WTC11 (cell line): ENCODE results near the gene PRDM15. TPM values are rescaled to one million over a fixed set of nuclear protein-coding genes. Genes with fewer than 3 reads are reported as not detected.

Experiments
- ATAC-seq: fragments of 200-7000 bp; cut with Tn5 transposase; 2 replicates; pipeline ENCODE4 v1.10.0; 2021; ENCODE audit warnings: mild to moderate bottlenecking, moderate library complexity
- CTCF ChIA-PET: fragments of 300-600 bp; sonication (Branson Sonifier 250); formaldehyde crosslinking; loops from one replicate; lab custom pipeline; 2021; ENCODE audit warnings: antibody characterized with exemption; lab: Charles Lee
- POLR2A ChIA-PET: fragments of 350-600 bp; sonication (Branson Sonifier 250); formaldehyde crosslinking; loops from one replicate; lab custom pipeline; 2021; ENCODE audit warnings: antibody characterized with exemption; lab: Charles Lee
- DNase-seq: peaks from one replicate; pipeline ENCODE4 v3.0.0; 2021; ENCODE audit warnings: low spot score
- H3K27ac Mint-ChIP-seq: 2 replicates; pipeline ENCODE4 v1.8.0; 2021; ENCODE audit warnings: mixed read lengths
- H3K27me3 Mint-ChIP-seq: 2 replicates; pipeline ENCODE4 v1.8.0; 2021; ENCODE audit warnings: low read depth, mild to moderate bottlenecking, moderate library complexity, mixed read lengths
- H3K36me3 Mint-ChIP-seq: 2 replicates; pipeline ENCODE4 v1.8.0; 2021; ENCODE audit warnings: mixed read lengths
- H3K4me1 Mint-ChIP-seq: 2 replicates; pipeline ENCODE4 v1.8.0; 2022; ENCODE audit warnings: mixed read lengths
- H3K4me3 Mint-ChIP-seq: 2 replicates; pipeline ENCODE4 v1.8.0; 2021; ENCODE audit warnings: mild to moderate bottlenecking, moderate library complexity, mixed read lengths
- H3K9me3 Mint-ChIP-seq: 2 replicates; pipeline ENCODE4 v1.8.0; 2021; ENCODE audit warnings: mixed read lengths
- ATF1 ChIP-seq: sonication (generic); formaldehyde crosslinking; IDR thresholded peaks from 2 replicates; pipeline ENCODE4 v1.8.1; 2023; ENCODE audit warnings: mild to moderate bottlenecking, moderate library complexity, missing genetic modification reagents
- CBFB ChIP-seq: sonication (generic); formaldehyde crosslinking; IDR thresholded peaks from 2 replicates; pipeline ENCODE4 v1.8.1; 2022; ENCODE audit warnings: mild to moderate bottlenecking, low read depth, missing genetic modification reagents
- ELF4 ChIP-seq: sonication (generic); formaldehyde crosslinking; IDR thresholded peaks from 2 replicates; pipeline ENCODE4 v1.8.1; 2022; ENCODE audit warnings: low read depth, mild to moderate bottlenecking, moderate library complexity, missing genetic modification reagents
- EMX1 ChIP-seq: fragments of 250-450 bp; sonication (Bioruptor Pico); IDR thresholded peaks from 2 replicates; pipeline ENCODE4 v1.8.0; 2021; ENCODE audit warnings: mild to moderate bottlenecking
- GABPB1 ChIP-seq: sonication (generic); formaldehyde crosslinking; IDR thresholded peaks from 2 replicates; pipeline ENCODE4 v1.8.1; 2023; ENCODE audit warnings: mild to moderate bottlenecking, missing genetic modification reagents
- IRF2 ChIP-seq: sonication (generic); formaldehyde crosslinking; IDR thresholded peaks from 2 replicates; pipeline ENCODE4 v1.8.0; 2022; ENCODE audit warnings: low read depth, missing genetic modification reagents, borderline replicate concordance
- JAZF1 ChIP-seq: fragments of 250-450 bp; sonication (Bioruptor Pico); IDR thresholded peaks from 2 replicates; pipeline ENCODE4 v1.9.0; 2021; ENCODE audit warnings: moderate library complexity, mild to moderate bottlenecking, inconsistent platforms
- NFE2L1 ChIP-seq: sonication (generic); formaldehyde crosslinking; IDR thresholded peaks from 2 replicates; pipeline ENCODE4 v1.8.1; 2023; ENCODE audit warnings: missing genetic modification reagents
- NR1H2 ChIP-seq: sonication (generic); formaldehyde crosslinking; IDR thresholded peaks from 2 replicates; pipeline ENCODE4 v1.9.0; 2021; ENCODE audit warnings: mild to moderate bottlenecking, moderate library complexity, missing genetic modification reagents
- SOX15 ChIP-seq: fragments of 250-450 bp; sonication (Bioruptor Pico); IDR thresholded peaks from 2 replicates; pipeline ENCODE4 v1.9.0; 2021; ENCODE audit warnings: mild to moderate bottlenecking
- TEAD4 ChIP-seq: sonication (generic); formaldehyde crosslinking; IDR thresholded peaks from 2 replicates; pipeline ENCODE4 v1.8.0; 2022; ENCODE audit warnings: mild to moderate bottlenecking, missing genetic modification reagents
- ZNF121 ChIP-seq: sonication (generic); formaldehyde crosslinking; IDR thresholded peaks from 2 replicates; pipeline ENCODE4 v1.8.0; 2023; ENCODE audit warnings: missing genetic modification reagents
- total RNA-seq: library from RNA; stranded (reverse); gene quantifications from 3 replicates; pipeline ENCODE4 v1.2.3, GENCODE V29; 2021
- TF ChIP-seq, protein P1 (sequence below): sonication (generic); formaldehyde crosslinking; IDR thresholded peaks from 2 replicates; pipeline ENCODE4 v1.8.1; 2023; ENCODE audit warnings: mild to moderate bottlenecking, missing genetic modification reagents, borderline replicate concordance
- TF ChIP-seq, protein P2 (sequence below): sonication (generic); formaldehyde crosslinking; IDR thresholded peaks from 2 replicates; pipeline ENCODE4 v1.8.1; 2023; ENCODE audit warnings: mild to moderate bottlenecking, missing genetic modification reagents, moderate library complexity
- TF ChIP-seq, protein P3 (sequence below): sonication (generic); formaldehyde crosslinking; IDR thresholded peaks from 2 replicates; pipeline ENCODE4 v1.8.1; 2022; ENCODE audit warnings: mild to moderate bottlenecking, moderate library complexity, missing genetic modification reagents
- TF ChIP-seq, protein P4 (sequence below): sonication (generic); formaldehyde crosslinking; IDR thresholded peaks from 2 replicates; pipeline ENCODE4 v1.8.0; 2022; ENCODE audit warnings: mild to moderate bottlenecking, missing genetic modification reagents
- TF ChIP-seq, protein P5 (sequence below): fragments of 250-450 bp; sonication (Bioruptor Pico); IDR thresholded peaks from 2 replicates; pipeline ENCODE4 v1.9.0; 2021; ENCODE audit warnings: mild to moderate bottlenecking
- TF ChIP-seq, protein P6 (sequence below): fragments of 250-450 bp; sonication (Bioruptor Pico); IDR thresholded peaks from 2 replicates; pipeline ENCODE4 v1.9.0; 2021; ENCODE audit warnings: mild to moderate bottlenecking

Gene PRDM15
- total RNA-seq, 1 experiment from 2014 or later: 12.9 TPM

DNA sequence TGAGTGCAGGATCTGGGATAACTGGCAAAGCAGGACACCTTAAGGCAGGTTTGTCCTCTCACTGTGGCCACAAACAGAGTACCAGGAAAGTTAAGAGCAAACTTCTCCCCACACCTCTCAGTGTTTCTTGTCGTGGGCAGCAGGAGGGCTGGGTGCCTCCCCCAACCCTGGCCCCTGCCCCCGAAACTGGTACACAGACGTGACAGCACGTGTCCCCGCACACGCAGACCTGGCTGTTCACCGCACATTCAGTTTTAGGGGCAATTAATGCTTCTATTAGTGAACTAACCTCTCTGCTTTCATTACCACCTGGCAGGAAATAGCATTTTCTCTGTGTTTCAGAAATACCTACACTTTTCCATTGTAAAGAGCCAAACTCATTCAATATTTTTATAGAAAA is 79.4 kb downstream of the PRDM15 start (continued):
- TF ChIP-seq, protein P1, sequence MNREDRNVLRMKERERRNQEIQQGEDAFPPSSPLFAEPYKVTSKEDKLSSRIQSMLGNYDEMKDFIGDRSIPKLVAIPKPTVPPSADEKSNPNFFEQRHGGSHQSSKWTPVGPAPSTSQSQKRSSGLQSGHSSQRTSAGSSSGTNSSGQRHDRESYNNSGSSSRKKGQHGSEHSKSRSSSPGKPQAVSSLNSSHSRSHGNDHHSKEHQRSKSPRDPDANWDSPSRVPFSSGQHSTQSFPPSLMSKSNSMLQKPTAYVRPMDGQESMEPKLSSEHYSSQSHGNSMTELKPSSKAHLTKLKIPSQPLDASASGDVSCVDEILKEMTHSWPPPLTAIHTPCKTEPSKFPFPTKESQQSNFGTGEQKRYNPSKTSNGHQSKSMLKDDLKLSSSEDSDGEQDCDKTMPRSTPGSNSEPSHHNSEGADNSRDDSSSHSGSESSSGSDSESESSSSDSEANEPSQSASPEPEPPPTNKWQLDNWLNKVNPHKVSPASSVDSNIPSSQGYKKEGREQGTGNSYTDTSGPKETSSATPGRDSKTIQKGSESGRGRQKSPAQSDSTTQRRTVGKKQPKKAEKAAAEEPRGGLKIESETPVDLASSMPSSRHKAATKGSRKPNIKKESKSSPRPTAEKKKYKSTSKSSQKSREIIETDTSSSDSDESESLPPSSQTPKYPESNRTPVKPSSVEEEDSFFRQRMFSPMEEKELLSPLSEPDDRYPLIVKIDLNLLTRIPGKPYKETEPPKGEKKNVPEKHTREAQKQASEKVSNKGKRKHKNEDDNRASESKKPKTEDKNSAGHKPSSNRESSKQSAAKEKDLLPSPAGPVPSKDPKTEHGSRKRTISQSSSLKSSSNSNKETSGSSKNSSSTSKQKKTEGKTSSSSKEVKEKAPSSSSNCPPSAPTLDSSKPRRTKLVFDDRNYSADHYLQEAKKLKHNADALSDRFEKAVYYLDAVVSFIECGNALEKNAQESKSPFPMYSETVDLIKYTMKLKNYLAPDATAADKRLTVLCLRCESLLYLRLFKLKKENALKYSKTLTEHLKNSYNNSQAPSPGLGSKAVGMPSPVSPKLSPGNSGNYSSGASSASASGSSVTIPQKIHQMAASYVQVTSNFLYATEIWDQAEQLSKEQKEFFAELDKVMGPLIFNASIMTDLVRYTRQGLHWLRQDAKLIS (CRISPR knock-in tag): no peak
- no peak for TF ChIP-seq ZNF121

DNA sequence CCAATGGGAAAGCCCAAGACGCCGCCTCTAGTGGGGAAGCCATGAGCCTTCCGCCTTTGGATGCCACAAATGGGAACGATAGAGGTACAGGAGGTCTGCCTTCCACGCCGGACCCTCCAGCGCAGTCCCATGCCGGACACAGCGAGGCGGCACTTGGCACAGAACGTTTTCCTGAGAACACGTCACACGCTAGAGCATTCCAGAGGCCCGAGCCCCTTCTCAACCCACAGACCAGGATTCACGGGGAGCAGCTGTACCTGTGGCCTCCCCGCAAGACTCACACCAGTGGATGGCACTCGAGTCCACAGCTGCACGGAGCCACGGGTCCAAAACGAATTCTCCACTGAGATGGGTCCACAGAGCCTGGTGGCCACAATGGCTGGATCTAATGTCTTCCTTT is 80.8 kb downstream of the PRDM15 start:
- Mint-ChIP-seq H3K27ac (no peak overlapping the region), H3K27me3 (no peaks in the 10 kb centered on the region), H3K4me3 (no peak overlapping the region), H3K9me3 (peaks cover 10% of the 10 kb centered on the region), H3K4me1 (peaks cover 14% of the 10 kb centered on the region), H3K36me3 (peaks cover 18% of the 10 kb centered on the region)
- CTCF ChIA-PET: no interaction called here
- TF ChIP-seq ELF4 (CRISPR knock-in tag) (no peak), TEAD4 (CRISPR knock-in tag) (no peak), EMX1 (CRISPR knock-in tag) (no peak), NFE2L1 (CRISPR knock-in tag) (no peak), CBFB (CRISPR knock-in tag) (no peak), JAZF1 (CRISPR knock-in tag) (no peak), SOX15 (CRISPR knock-in tag) (no peak), ZNF121 (no peak)
- TF ChIP-seq, protein P2, sequence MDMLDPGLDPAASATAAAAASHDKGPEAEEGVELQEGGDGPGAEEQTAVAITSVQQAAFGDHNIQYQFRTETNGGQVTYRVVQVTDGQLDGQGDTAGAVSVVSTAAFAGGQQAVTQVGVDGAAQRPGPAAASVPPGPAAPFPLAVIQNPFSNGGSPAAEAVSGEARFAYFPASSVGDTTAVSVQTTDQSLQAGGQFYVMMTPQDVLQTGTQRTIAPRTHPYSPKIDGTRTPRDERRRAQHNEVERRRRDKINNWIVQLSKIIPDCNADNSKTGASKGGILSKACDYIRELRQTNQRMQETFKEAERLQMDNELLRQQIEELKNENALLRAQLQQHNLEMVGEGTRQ (CRISPR knock-in tag): no peak
- TF ChIP-seq, protein P3, sequence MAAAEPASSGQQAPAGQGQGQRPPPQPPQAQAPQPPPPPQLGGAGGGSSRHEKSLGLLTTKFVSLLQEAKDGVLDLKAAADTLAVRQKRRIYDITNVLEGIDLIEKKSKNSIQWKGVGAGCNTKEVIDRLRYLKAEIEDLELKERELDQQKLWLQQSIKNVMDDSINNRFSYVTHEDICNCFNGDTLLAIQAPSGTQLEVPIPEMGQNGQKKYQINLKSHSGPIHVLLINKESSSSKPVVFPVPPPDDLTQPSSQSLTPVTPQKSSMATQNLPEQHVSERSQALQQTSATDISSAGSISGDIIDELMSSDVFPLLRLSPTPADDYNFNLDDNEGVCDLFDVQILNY: no peak
- TF ChIP-seq, protein P4, sequence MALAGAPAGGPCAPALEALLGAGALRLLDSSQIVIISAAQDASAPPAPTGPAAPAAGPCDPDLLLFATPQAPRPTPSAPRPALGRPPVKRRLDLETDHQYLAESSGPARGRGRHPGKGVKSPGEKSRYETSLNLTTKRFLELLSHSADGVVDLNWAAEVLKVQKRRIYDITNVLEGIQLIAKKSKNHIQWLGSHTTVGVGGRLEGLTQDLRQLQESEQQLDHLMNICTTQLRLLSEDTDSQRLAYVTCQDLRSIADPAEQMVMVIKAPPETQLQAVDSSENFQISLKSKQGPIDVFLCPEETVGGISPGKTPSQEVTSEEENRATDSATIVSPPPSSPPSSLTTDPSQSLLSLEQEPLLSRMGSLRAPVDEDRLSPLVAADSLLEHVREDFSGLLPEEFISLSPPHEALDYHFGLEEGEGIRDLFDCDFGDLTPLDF (CRISPR knock-in tag): no peak
- POLR2A ChIA-PET: interaction anchor here (0.6 kb wide), 1 partner anchor 208 kb away, joined by 3 read pairs; no protein-coding TSS in a partner anchor
- ATAC-seq: no peak
- DNase-seq: no peak

DNA sequence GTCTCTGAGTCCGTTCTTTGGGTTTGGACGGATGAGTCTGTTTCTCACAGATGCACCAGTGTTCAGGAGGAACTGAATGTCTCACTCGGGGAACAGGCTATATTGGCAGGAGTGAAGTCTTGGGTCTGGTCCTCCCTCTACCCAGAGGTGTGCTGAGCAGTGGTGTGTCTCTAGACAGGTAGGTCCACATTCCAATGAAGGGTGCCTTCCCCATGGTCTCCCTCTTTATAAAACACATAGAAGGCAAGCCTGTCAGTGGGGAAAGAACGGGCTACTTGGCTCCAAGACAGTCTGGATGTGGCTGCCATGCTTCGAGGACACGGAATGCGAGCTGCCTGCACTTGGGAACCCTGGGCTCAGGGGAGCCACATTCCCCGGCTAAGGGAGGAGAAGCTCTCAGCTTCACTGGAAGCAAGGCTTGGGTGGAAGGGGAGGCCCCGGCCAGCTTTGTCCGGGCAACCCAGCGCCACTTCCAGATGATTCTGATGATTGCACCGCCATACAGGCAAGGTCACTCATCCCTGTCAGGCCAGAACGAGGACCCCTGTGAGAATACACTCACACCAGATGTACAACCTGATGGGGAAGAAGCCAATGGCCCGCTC is 82.6 kb downstream of the PRDM15 start:
- CTCF ChIA-PET: interaction anchor here (2.7 to 3.1 kb wide), 2 partner anchors 20 to 184 kb away, joined by 9 to 17 read pairs; no protein-coding TSS in a partner anchor
- peaks cover 8% of the 10 kb centered on the region; the same call in 1 of the 2 replicates for H3K27me3 Mint-ChIP-seq
- H3K4me1 Mint-ChIP-seq: peaks cover 14% of the 10 kb centered on the region
- ATAC-seq (no peak), DNase-seq (no peak)
- H3K9me3 Mint-ChIP-seq: peaks cover 26% of the 10 kb centered on the region
- H3K27ac Mint-ChIP-seq: no peak overlapping the region
- POLR2A ChIA-PET: no interaction called here
- no peak overlapping the region for H3K4me3 Mint-ChIP-seq
- no peak for TF ChIP-seq SOX15 (CRISPR knock-in tag)
- TF ChIP-seq, all 79 proteins: peak for 0
- H3K36me3 Mint-ChIP-seq: peaks cover 29% of the 10 kb centered on the region

DNA sequence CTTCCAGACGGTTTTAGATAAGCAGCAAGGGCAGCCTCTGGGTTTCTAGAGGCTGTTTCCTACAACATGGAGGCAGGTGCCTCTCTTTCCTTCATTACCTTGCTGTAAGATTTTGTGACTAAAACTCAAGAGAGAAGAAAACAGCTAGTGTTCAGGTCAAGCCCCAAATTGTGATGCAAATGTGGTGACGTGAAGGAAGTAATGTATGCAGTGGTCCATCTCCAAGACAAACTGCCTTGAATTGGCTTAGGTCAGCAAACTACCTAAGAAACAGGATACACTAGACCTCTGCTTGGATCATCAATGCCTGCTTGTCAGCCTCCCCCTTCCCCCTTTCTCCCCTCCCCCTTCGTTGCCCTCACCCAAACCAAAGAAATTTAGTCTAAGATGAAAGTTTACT is 83.4 kb downstream of the PRDM15 start:
- H3K27me3 Mint-ChIP-seq: peaks cover 8% of the 10 kb centered on the region
- ChIA-PET POLR2A (no interaction called here), CTCF (interaction anchor here (0.6 to 3.1 kb wide), 3 partner anchors 21 to 183 kb away, joined by 3 to 17 read pairs (median 9); no protein-coding TSS in a partner anchor)
- H3K4me3 Mint-ChIP-seq: no peak overlapping the region
- H3K9me3 Mint-ChIP-seq: peaks cover 31% of the 10 kb centered on the region
- no peak for DNase-seq
- H3K36me3 Mint-ChIP-seq: peaks cover 26% of the 10 kb centered on the region
- peak; percentile 28; the same call in 1 of the 2 replicates for ATAC-seq
- peaks cover 14% of the 10 kb centered on the region for H3K4me1 Mint-ChIP-seq
- H3K27ac Mint-ChIP-seq: no peak overlapping the region
- no peak for TF ChIP-seq TEAD4 (CRISPR knock-in tag)
- no peak for TF ChIP-seq IRF2 (CRISPR knock-in tag)
- TF ChIP-seq, protein P5, sequence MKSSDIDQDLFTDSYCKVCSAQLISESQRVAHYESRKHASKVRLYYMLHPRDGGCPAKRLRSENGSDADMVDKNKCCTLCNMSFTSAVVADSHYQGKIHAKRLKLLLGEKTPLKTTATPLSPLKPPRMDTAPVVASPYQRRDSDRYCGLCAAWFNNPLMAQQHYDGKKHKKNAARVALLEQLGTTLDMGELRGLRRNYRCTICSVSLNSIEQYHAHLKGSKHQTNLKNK: no peak
- TF ChIP-seq GABPB1: no peak
- TF ChIP-seq NR1H2 (CRISPR knock-in tag): no peak
- TF ChIP-seq, protein P6, sequence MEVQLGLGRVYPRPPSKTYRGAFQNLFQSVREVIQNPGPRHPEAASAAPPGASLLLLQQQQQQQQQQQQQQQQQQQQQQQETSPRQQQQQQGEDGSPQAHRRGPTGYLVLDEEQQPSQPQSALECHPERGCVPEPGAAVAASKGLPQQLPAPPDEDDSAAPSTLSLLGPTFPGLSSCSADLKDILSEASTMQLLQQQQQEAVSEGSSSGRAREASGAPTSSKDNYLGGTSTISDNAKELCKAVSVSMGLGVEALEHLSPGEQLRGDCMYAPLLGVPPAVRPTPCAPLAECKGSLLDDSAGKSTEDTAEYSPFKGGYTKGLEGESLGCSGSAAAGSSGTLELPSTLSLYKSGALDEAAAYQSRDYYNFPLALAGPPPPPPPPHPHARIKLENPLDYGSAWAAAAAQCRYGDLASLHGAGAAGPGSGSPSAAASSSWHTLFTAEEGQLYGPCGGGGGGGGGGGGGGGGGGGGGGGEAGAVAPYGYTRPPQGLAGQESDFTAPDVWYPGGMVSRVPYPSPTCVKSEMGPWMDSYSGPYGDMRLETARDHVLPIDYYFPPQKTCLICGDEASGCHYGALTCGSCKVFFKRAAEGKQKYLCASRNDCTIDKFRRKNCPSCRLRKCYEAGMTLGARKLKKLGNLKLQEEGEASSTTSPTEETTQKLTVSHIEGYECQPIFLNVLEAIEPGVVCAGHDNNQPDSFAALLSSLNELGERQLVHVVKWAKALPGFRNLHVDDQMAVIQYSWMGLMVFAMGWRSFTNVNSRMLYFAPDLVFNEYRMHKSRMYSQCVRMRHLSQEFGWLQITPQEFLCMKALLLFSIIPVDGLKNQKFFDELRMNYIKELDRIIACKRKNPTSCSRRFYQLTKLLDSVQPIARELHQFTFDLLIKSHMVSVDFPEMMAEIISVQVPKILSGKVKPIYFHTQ (CRISPR knock-in tag): no peak
- TF ChIP-seq, protein P3: no peak
- no peak for TF ChIP-seq ATF1 (CRISPR knock-in tag)
